Right lobe of liver (tissue), 4 donors: ENCODE data around the gene VAX1.

Source experiments
- CTCF ChIP-seq, 4 donors: fragments of 200-600 bp in 3 of 4; fragments of 450-650 bp in 1 of 4; IDR thresholded peaks; one replicate each; pipeline versions ENCODE4 v1.5.1 to v1.8.0; 2016 to 2022; ENCODE audit warnings: antibody characterized with exemption in 4 of 4, mild to moderate bottlenecking in 2 of 4
- POLR2A ChIP-seq: fragments of 450-650 bp; IDR thresholded peaks from one replicate; pipeline ENCODE4 v1.6.1; 2017; ENCODE audit warnings: antibody characterized with exemption, mild to moderate bottlenecking
- donor health status: DM: no; HTN: no; CAD: no.
- donor health status: DM: no; HTN: no; CAD: no.
- donor health status: DM: no; HTN: yes; CAD: no.

GRCh38 chr10:117178190-117178589 is 40.1 kb upstream of the VAX1 start:
- TF ChIP-seq CTCF (IDR thresholded peaks at IDR 0.05) = no peak
- no peak for TF ChIP-seq POLR2A
